Natural killer cell treated with Interleukin-12 subunit alpha and Interleukin-12 subunit beta and Interleukin-15 and Interleukin-18, amount 100 ng/mL, for 72 hours (primary cell): ENCODE data around the gene SOX13. TPM values are rescaled to one million over a fixed set of nuclear protein-coding genes. Genes with fewer than 3 reads are reported as not detected.

Experiments used
- ATAC-seq, 2 donors: fragments of 150-1000 bp; cut with Tn5 transposase in 1 of 2; sonication (Bioruptor Pico), chemical (Tn5 transposase) in 1 of 2; 2 replicates each; pipeline ENCODE4 v1.10.0; 2021
- DNase-seq: peaks from one replicate; pipeline ENCODE4 v3.0.0; 2022; ENCODE audit warnings: low spot score
- H3K27ac Mint-ChIP-seq, 2 donors: 1 replicate in 1 of 2; 2 replicates in 1 of 2; pipeline ENCODE4 v1.8.0; 2022; ENCODE audit warnings: mixed read lengths in 2 of 2, mild to moderate bottlenecking in 1 of 2, moderate library complexity in 1 of 2
- H3K27me3 Mint-ChIP-seq, 2 donors: 1 replicate in 1 of 2; 2 replicates in 1 of 2; pipeline ENCODE4 v1.8.0; 2022; ENCODE audit warnings: mixed read lengths in 2 of 2
- H3K36me3 Mint-ChIP-seq: one replicate; pipeline ENCODE4 v1.8.0; 2022; ENCODE audit warnings: mixed read lengths
- H3K4me1 Mint-ChIP-seq, 2 donors: 1 replicate in 1 of 2; 2 replicates in 1 of 2; pipeline ENCODE4 v1.8.0; 2022; ENCODE audit warnings: low read depth in 2 of 2, mixed read lengths in 2 of 2, mild to moderate bottlenecking in 1 of 2
- H3K4me3 Mint-ChIP-seq: one replicate; pipeline ENCODE4 v1.8.0; 2022; ENCODE audit warnings: mixed read lengths
- H3K9me3 Mint-ChIP-seq: 2 replicates; pipeline ENCODE4 v1.8.0; 2022; ENCODE audit warnings: mixed read lengths
- total RNA-seq, 2 donors: library from RNA; stranded (reverse); gene quantifications; one replicate each; pipeline ENCODE4 v1.2.3, GENCODE V29; 2022

SOX13 gene
- total RNA-seq: 1 to 10 TPM; 5.9 to 8.3 TPM

DNA sequence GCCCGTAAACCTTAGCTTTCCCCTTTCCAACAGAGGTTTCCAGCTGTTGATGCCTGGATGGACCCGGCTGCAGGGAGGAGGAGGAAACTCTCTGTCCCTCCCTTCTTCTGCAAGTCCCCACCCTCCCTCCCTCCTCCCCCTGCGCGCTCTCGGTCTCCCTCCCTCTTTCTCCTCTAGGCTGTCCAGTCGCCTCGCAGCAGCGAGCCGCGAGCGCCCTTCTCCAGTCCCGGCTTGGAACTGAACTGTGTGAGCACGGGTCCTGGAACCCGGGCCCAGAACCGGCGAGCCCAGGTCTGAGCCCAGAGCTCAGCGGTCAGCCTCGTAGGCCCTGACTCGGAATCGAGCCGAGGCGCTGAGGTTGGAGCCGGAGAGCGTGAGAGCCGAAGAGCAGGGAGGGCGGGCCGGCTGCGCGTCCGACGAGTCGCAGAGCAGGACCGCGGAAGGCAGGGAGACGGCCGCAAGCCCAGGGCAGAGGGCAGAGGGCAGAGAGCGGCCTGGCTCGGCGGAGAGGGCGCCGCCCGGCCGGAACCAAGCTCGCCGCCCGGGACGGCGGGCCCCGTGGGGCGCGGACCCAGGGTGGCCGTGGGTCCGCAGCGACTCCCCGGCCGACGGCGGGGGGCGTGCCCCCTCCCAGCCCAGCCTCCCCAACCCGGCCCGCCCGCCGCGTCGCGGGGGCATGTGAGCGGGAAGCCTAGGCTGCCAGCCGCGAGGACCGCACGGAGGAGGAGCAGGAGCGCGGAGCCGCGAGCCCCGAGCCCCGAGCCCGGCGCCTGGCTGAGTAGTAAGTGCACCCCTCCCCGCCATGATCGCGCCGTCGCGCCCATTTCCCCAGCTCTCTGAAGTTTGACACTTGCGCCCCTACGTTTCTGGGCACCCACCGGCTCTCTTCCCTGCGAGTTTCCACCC is at the start of gene SOX13:
TSS of gene SOX13 (plus strand) at position 185 of the 906 bp plus-strand sequence. CDS start 39,801 bp downstream, outside the sequence.
- peaks cover 21 to 24% of the 10 kb centered on the region in 2 donors for H3K4me1 Mint-ChIP-seq
- no peaks in the 10 kb centered on the region for H3K9me3 Mint-ChIP-seq
- H3K27me3 Mint-ChIP-seq: peaks cover 3 to 8% of the 10 kb centered on the region in 2 donors
- H3K36me3 Mint-ChIP-seq: no peaks in the 10 kb centered on the region
- DNase-seq (peak; percentile 74), ATAC-seq (peak; percentile 83 to 90)
- H3K27ac Mint-ChIP-seq: no peak within 1 kb of the TSS
- peak within 1 kb of the TSS; percentile 91 for H3K4me3 Mint-ChIP-seq

DNA sequence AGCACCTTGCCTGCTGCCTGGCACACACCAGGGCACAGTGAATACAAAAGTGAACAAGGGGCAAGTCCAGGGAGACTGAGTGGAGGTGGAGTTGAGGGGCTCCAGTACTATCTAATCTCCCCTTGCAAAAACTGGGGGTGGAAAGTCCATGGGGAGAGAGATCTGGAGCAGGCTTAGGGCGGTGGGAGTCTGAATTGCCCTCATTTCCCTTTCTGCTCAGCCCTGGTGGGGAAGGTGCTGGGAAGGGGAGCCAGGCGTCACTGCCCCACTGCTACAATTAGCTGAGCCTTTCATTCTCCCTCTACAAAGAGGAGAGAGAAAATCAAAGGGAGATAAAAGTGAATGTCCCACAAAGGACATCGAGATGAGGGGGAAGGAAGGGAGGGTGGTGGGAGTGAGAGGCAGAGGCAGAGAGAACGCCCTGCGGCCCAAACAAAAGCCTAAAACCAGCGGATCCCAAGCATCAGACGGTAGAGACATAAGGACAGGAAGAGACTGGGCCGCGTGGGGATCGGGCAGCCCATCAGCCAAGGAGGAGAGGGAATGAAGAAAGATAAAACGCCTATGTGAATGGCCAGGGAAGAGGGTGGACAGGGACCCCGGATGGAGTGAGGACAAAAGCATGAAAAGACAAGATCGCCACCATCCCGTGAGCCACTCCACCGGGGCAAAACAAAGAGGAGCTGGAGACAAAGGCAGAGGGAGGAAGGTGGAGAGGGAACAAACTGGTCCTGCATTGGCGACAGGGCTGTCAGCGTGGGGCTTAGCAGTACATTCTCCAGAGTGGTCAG is 46.8 kb upstream of the SOX13 start:
- DNase-seq (no peak), ATAC-seq (no peak)
- Mint-ChIP-seq H3K9me3 (no peaks in the 10 kb centered on the region), H3K27ac (no peak overlapping the region), H3K27me3 (peaks cover 17 to 26% of the 10 kb centered on the region in 2 donors), H3K36me3 (no peaks in the 10 kb centered on the region), H3K4me3 (no peak overlapping the region), H3K4me1 (no peaks in the 10 kb centered on the region)

DNA sequence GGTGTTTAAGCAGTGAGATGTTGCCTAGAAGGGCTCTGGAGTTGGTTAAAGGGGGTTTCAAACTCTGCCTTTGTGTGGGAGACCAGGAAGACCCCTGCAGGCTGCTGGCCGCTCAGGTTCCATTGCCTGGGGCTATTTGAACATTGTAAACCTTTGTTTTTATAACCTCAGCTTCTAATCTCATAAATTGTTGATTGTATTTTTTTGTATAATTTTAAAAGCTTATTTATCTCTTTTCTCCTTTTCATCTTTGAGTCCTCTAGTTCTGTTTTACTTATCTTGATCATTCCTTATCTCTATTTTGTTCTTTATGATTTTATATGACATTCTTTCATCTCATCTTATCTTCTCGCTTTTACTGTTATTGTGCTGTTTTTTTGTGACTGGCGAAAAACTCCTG is 45.5 kb upstream of the SOX13 start:
- DNase-seq (no peak), ATAC-seq (no peak)
- no peak overlapping the region for H3K27ac Mint-ChIP-seq
- no peaks in the 10 kb centered on the region for H3K9me3 Mint-ChIP-seq
- no peak overlapping the region for H3K4me3 Mint-ChIP-seq
- no peaks in the 10 kb centered on the region for H3K36me3 Mint-ChIP-seq
- H3K27me3 Mint-ChIP-seq: peaks cover 17 to 26% of the 10 kb centered on the region in 2 donors
- H3K4me1 Mint-ChIP-seq: no peaks in the 10 kb centered on the region

DNA sequence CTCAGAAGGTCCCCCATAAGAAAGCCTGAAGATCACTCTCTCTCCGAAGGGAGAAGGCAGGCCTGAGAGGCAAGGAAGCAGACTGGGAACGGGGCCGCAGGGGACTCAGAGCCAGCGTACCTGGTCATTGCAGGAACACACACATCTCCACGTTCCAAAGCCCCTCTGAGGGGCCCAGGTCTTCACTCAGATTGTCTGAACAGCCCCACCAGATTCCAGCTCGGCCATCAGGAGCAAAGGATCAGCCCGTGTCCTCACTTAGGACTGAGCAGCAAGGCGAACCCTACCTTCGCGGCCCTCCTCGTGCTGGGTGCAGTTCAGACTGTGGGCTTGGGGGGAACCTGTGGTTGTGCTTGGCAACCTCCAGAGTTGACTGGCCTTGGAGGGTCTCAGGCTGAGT is 43.9 kb upstream of the SOX13 start:
- H3K27ac Mint-ChIP-seq: no peak overlapping the region
- DNase-seq (no peak), ATAC-seq (no peak)
- no peaks in the 10 kb centered on the region for H3K4me1 Mint-ChIP-seq
- no peaks in the 10 kb centered on the region for H3K9me3 Mint-ChIP-seq
- H3K27me3 Mint-ChIP-seq: peaks cover 21 to 26% of the 10 kb centered on the region in 2 donors
- H3K4me3 Mint-ChIP-seq: no peak overlapping the region
- no peaks in the 10 kb centered on the region for H3K36me3 Mint-ChIP-seq

DNA sequence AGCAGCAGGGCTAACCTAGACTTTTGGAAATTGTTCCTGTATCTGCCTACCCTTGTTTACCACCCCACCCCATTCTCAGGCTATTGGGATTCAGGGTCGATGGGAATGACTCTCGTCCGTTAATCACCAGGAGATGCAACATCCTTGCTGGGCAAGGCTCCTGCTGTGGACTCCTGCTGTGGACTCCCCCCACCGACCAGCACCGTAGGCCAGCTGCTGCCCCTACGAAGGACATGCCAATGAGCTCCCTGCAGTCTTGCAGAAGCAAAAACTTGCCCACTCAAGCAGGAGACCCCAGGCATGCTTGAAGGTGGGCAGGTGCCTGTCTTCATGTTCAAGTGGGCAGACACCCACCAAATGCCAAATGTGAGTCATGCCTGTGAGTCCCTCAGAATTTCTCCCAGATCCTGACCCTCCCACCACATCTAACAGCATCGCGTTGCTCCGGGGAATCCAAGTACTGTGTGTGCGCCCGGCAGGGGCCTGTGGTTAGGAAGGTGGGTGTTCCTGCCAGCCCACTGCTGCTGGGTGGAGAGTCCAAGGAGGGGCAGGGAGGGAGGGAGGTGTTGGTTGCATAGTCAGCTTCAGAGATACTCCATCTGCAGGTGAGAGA is 41.7 kb upstream of the SOX13 start:
- DNase-seq (no peak), ATAC-seq (no peak)
- no peaks in the 10 kb centered on the region for H3K9me3 Mint-ChIP-seq
- no peak overlapping the region for H3K4me3 Mint-ChIP-seq
- H3K4me1 Mint-ChIP-seq: no peaks in the 10 kb centered on the region
- H3K27ac Mint-ChIP-seq: no peak overlapping the region
- H3K36me3 Mint-ChIP-seq: no peaks in the 10 kb centered on the region
- H3K27me3 Mint-ChIP-seq: peaks cover 7 to 15% of the 10 kb centered on the region in 2 donors

DNA sequence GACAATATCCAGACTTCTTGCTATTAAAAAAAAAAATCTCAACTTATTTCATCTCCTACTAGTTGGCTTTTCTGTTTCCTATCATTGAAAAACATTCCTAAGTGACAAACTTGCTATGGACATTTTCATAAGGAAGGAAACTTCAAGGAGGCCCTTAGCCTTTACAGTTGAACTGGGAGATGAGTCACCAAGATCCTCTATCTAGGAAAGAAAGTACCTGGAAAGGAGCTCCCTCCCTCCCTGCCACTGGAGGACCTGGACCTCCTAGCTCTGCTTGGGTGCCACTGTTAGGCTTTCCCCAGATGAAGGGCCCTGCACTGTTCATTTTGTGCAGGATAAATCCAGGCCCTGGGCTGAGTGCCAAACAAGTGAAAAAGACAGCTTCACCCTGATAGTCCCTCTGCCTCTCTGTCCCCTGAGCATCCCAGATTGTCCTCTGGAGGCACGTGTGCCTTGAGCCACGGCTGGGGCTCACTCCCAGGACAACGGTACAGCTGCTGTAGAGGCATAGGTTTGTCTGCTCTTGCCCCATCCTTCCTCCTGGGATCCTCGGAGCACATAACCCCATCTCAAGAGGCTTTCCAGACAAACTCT is 40.2 kb upstream of the SOX13 start:
- ATAC-seq (no peak), DNase-seq (no peak)
- Mint-ChIP-seq H3K36me3 (no peaks in the 10 kb centered on the region), H3K4me3 (no peak overlapping the region), H3K4me1 (no peaks in the 10 kb centered on the region), H3K27ac (peak overlapping the region in 1 of 2 donors; percentile 17), H3K27me3 (peaks cover 2 to 4% of the 10 kb centered on the region in 2 donors), H3K9me3 (no peaks in the 10 kb centered on the region)

DNA sequence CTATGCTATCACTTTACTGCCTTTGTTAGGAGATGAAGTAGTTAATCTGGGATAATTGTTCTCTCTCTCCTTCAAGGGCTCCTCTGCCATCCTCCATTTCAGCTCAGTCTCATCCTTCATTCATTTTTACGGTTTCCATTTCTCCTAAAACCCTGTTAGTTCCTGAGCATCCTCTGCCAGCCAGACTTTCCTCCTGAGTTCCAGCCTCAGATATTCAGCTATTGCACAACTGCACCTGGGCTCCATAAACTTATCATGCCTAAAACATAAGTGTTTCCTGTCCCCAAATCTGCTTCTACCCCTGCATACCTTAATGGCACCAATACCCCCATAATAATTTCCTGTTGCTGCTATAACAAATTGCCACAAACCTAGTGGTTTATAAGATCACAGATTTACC is 39.6 kb upstream of the SOX13 start:
- Mint-ChIP-seq H3K9me3 (no peaks in the 10 kb centered on the region), H3K27me3 (peaks cover 0 to 4% of the 10 kb centered on the region in 2 donors), H3K27ac (peak overlapping the region in 1 of 2 donors; percentile 17), H3K36me3 (no peaks in the 10 kb centered on the region), H3K4me1 (no peaks in the 10 kb centered on the region), H3K4me3 (no peak overlapping the region)
- ATAC-seq: no peak
- DNase-seq: no peak

DNA sequence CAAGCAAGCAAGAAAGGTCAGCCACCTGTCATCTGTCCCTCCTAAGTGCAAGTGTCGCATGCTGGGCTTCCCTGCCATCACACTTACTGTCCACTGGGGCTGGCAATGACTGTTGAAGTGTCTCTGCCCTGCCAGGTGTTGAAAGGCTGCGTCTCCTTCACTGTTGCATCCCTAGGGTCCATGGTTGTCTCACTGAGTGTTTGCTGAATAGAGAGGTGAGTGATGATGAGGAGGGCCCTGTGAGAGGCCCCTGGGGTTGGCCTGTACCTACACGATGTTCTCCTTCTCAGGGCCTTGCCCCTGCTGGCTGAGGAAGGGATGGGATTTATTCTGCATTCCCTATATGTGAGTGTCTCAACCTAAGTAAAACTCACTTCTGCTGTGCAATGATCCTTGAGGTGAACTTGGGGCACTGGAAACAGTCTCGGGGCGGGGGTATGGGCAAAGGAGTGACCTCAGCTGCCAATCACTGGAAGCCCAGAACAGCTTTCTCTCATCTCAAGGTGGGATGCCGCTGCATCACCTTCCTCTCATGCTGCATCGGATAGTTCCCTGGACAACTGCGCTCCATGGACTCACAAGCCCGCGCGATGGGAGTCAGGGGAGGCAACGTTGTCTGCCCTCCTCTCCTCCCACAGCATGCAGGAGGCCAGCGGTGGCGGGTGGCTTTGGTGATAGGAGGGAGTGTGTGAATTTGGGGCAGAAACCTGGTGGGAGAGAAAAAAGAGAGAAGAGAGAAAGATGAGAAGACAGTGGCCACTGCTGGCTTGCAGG is 35.8 kb upstream of the SOX13 start:
- DNase-seq (no peak), ATAC-seq (peak in 1 of 2 donors; percentile 17)
- Mint-ChIP-seq H3K27me3 (peaks cover 0 to 4% of the 10 kb centered on the region in 2 donors), H3K9me3 (no peaks in the 10 kb centered on the region), H3K4me1 (no peaks in the 10 kb centered on the region), H3K27ac (no peak overlapping the region), H3K4me3 (no peak overlapping the region), H3K36me3 (no peaks in the 10 kb centered on the region)

DNA sequence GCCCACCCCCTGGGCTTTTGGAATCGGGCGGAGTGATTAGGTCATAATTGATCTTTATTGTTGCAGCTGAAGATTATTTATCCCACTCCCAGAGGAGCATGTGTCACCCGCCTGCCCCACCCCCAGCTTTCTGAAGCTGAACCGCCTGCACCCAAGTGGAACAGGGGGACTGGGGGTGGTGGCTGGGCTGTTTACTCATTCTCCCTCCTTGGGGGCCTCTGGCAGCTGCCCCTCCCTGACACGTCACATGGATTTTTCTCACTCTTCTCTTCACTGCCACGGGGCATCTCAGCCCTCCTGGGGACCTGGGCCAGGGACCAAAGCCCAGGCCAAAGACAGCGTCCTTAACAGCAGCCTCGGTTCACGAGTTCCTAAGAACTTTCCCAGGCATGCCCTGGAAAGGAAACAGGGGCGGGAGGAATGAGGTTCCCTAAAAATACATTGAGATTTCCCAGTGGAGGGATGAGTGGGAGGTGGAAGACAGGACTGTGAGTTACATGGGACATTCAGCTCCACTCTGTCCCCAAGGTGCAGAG is 31.6 kb upstream of the SOX13 start:
- DNase-seq (no peak), ATAC-seq (no peak)
- no peaks in the 10 kb centered on the region for H3K27me3 Mint-ChIP-seq
- no peaks in the 10 kb centered on the region for H3K36me3 Mint-ChIP-seq
- H3K27ac Mint-ChIP-seq: no peak overlapping the region
- H3K9me3 Mint-ChIP-seq: no peaks in the 10 kb centered on the region
- no peak overlapping the region for H3K4me3 Mint-ChIP-seq
- H3K4me1 Mint-ChIP-seq: no peaks in the 10 kb centered on the region

DNA sequence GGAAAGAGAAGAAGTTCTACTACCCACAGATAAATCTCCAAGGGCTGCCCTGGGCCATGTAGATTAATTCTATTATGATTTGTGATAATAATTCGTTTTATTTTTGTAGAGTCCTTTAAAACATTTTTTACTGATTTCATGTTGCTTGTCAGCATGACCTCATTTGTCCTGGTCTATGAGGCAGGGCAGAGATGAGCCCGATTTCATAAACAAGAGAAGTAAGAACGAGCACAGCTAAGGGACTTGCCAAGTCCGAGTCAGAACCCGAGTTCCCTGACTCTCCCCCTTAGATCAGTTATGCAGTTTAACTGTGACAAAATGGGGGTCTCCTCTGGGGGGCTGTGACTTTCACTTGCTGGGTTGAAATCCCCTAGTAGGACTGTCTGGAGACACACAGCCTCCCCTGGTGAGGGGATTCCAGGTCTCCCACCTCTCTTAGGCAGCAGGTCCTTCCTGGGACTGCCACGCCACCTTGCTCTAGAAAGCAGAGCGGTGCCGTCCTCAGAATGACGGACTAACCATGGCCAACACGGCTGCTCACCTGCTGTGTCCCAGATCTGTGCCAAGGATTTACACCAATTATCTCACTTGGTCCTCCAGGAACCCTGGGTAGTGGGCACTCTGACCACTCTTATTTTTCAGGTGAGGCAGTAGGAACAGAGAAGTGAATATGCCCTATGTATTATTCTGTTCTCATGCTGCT is 31.0 kb upstream of the SOX13 start:
- DNase-seq: no peak
- no peak overlapping the region for H3K27ac Mint-ChIP-seq
- H3K36me3 Mint-ChIP-seq: no peaks in the 10 kb centered on the region
- ATAC-seq: no peak
- H3K4me1 Mint-ChIP-seq: no peaks in the 10 kb centered on the region
- no peaks in the 10 kb centered on the region for H3K9me3 Mint-ChIP-seq
- no peaks in the 10 kb centered on the region for H3K27me3 Mint-ChIP-seq
- H3K4me3 Mint-ChIP-seq: no peak overlapping the region

DNA sequence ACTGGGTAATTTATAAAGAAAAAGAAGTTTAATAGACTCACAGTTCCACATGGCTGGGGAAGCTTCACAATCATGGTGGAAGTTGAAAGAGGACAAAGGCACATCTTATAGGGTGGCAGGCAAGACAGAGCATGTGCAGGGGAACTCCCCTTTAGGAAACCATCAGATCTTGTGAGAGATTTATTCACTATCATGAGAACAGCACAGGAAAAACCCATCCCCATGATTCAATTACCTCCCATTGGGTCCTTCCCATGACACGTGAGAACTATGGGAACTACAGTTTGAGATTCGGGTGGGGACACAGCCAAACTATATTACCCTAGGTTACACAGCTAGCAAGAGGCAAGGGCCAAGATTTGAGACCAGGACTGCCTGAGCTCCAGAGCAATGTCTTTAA is 30.4 kb upstream of the SOX13 start:
- no peaks in the 10 kb centered on the region for H3K9me3 Mint-ChIP-seq
- no peaks in the 10 kb centered on the region for H3K4me1 Mint-ChIP-seq
- H3K27me3 Mint-ChIP-seq: no peaks in the 10 kb centered on the region
- H3K36me3 Mint-ChIP-seq: no peaks in the 10 kb centered on the region
- H3K4me3 Mint-ChIP-seq: no peak overlapping the region
- ATAC-seq: no peak
- no peak for DNase-seq
- H3K27ac Mint-ChIP-seq: no peak overlapping the region

DNA sequence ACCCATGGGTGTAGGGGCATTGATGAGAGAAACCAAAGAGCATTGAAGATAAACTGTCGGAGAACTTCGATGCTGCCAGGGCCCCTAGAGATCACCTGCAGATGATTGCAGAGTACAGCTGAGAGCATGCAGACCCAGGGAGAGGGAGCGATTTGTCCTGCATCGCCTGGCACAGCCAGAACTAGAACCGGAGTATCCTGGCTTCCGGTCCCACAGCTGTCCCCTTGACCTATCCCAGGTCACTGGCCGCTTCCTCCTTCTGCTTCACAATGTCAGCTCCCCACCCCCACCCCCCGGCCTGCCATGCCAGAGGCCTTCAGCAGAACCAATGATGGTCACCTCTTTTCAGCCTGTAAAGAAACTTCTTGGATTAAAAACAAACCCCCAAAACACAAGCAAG is 29.2 kb upstream of the SOX13 start:
- Mint-ChIP-seq H3K36me3 (no peaks in the 10 kb centered on the region), H3K9me3 (no peaks in the 10 kb centered on the region), H3K27me3 (no peaks in the 10 kb centered on the region), H3K4me1 (no peaks in the 10 kb centered on the region), H3K4me3 (no peak overlapping the region), H3K27ac (no peak overlapping the region)
- DNase-seq: no peak
- no peak for ATAC-seq
